ENCODE results near the gene ADAMTS1. TPM values are rescaled to one million over a fixed set of nuclear protein-coding genes. Genes with fewer than 3 reads are reported as not detected.

ADAMTS1 gene
- total and polyA plus RNA-seq, 4 donors, result 39.3 to 750 (median 324) TPM

DNA sequence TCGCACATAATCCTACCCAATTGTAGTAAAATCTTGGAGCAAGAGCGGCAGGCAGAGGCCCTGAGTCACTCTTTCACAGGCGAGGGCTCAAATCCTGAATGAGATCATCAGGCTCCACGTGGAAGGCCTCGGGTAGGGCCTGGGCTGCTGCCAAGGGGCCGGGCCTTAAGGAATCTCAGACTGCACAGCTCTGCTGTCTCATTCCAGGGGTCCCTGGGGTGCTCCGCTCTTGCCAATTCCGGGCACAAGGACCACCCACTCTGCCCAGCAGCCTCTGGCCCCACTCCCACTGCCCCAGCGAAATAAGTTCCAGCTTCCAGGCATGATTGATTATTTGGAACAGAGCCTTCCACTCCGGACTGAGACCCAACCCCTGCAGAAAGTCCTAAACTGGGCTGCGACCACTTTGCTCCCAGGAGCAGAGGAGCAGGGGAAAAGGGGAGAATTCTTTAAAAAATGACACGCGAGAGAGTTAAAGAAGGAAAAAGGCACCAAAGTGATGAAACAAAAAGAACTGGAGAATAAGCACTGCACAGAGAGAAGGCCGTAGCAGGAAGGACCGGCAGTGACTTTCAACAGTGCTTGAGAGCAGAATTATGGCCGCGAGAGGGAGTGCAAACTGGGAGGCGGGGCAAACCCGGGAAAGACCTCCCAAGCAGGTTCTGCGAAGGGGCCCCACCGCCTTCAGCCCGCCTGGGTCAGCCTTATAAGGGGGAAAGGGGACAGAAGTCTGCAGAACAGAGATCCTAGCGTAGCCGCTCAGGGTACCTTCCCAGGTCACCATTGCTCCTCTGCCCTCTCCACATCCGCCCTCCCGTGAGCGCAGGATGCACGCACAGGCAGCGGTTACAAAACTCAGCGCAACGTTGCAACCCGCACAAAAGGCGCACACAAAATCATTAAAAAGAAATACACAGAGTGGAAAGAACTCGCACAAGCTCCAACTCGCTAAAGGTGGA lies 2.0 kb downstream of the ADAMTS1 start:
- Histone ChIP-seq H3K4me1 (ENCODE audit: control insufficient read depth in 1 of 2, insufficient read depth in 2 of 2, low read length in 2 of 2) (no peaks in the 10 kb centered on the region), H3K9me3 (ENCODE audit: control insufficient read depth, low read length) (no peaks in the 10 kb centered on the region), H3K4me3 (ENCODE audit: low read length in 2 of 2) (peak overlapping the region; percentile 88 to 93), H3K27ac (ENCODE audit: low read depth in 1 of 2, low read length in 2 of 2) (peak overlapping the region in 1 of 2 donors; percentile 87), H3K27me3 (ENCODE audit: control insufficient read depth in 1 of 2, insufficient read depth in 2 of 2, low read length in 1 of 2) (no peaks in the 10 kb centered on the region), H3K36me3 (ENCODE audit: control insufficient read depth in 1 of 2, insufficient read depth in 2 of 2, low read length in 1 of 2) (peaks cover 2 to 6% of the 10 kb centered on the region in 2 donors)
- ATAC-seq (ENCODE audit: low FRiP score), result peak; percentile 75
- peak; percentile 95 to 97 for DNase-seq
- WGBS, 2 donors, result 1% methylated on average over 35 of the region's 35 CpGs
- intact Hi-C loops (cut with DNase I), result loop anchor here (5.0 to 10.0 kb wide), 3 partner anchors 61 to 1792 kb away; no protein-coding TSS in a partner anchor

DNA sequence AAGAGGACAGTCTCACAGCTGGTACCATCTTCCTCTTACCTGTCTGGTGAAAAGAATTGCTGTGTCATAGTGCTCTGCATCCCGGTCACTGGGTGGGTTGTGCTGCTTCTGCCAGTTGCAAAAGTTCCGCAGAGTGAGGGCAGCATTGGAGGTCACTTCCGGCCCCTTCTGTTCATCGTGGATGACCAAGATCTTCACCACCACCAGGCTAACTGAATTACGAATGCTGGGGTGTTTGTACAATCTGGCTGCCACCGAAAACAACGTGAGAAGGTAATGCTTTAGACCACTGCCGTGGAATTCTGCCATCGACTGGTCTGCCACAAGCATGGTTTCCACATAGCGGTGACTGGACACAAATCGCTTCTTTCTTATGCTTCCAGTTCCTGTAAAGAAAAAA lies 2.9 kb downstream of the ADAMTS1 start:
- Histone ChIP-seq H3K27ac (ENCODE audit: low read depth in 1 of 2, low read length in 2 of 2) (peak overlapping the region in 1 of 2 donors; percentile 68), H3K36me3 (ENCODE audit: control insufficient read depth in 1 of 2, insufficient read depth in 2 of 2, low read length in 1 of 2) (peaks cover 2 to 12% of the 10 kb centered on the region in 2 donors), H3K4me1 (ENCODE audit: control insufficient read depth in 1 of 2, insufficient read depth in 2 of 2, low read length in 2 of 2) (no peaks in the 10 kb centered on the region), H3K9me3 (ENCODE audit: control insufficient read depth, low read length) (no peaks in the 10 kb centered on the region), H3K27me3 (ENCODE audit: control insufficient read depth in 1 of 2, insufficient read depth in 2 of 2, low read length in 1 of 2) (no peaks in the 10 kb centered on the region), H3K4me3 (ENCODE audit: low read length in 2 of 2) (peak overlapping the region; percentile 82 to 93)
- ATAC-seq (ENCODE audit: low FRiP score), result no peak
- DNase-seq, result no peak
- WGBS, 2 donors, result 20 to 22% methylated on average over 11 of the region's 11 CpGs
- intact Hi-C loops (cut with DNase I), result loop anchor here (5.0 to 10.0 kb wide), 3 partner anchors 60 to 1793 kb away; no protein-coding TSS in a partner anchor

DNA sequence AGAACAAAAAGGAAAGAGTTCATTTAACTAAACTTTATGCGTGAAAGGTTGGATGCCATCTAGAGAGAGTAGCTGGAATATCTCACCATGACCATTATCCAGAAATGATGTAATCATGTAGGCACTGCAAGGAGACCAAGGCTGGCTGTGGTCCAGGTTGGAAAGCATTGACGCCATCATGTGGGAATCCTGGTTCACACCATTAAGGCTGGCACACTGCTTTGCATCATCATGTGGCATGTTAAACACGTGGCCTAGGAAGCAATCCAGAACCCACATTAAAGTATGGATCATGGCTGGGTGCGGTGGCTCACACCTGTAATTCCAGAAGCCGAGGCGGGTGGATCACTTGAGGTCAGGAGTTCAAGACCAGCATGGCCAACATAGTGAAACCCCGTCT lies 4.3 kb downstream of the ADAMTS1 start:
- peak; percentile 87 to 92 for DNase-seq
- H3K4me1 ChIP-seq (ENCODE audit: control insufficient read depth in 1 of 2, insufficient read depth in 2 of 2, low read length in 2 of 2), result no peaks in the 10 kb centered on the region
- H3K36me3 ChIP-seq (ENCODE audit: control insufficient read depth in 1 of 2, insufficient read depth in 2 of 2, low read length in 1 of 2), result peaks cover 3 to 12% of the 10 kb centered on the region in 2 donors
- H3K9me3 ChIP-seq (ENCODE audit: control insufficient read depth, low read length), result no peaks in the 10 kb centered on the region
- peak overlapping the region in 1 of 2 donors; percentile 73 for H3K27ac ChIP-seq (ENCODE audit: low read depth in 1 of 2, low read length in 2 of 2)
- WGBS, 2 donors, result 25 to 30% methylated on average over 7 of the region's 7 CpGs
- H3K27me3 ChIP-seq (ENCODE audit: control insufficient read depth in 1 of 2, insufficient read depth in 2 of 2, low read length in 1 of 2), result no peaks in the 10 kb centered on the region
- intact Hi-C loops (cut with DNase I), result loop anchor here (5.0 to 10.0 kb wide), 3 partner anchors 59 to 1794 kb away; no protein-coding TSS in a partner anchor
- no peak overlapping the region for H3K4me3 ChIP-seq (ENCODE audit: low read length in 2 of 2)
- ATAC-seq (ENCODE audit: low FRiP score), result no peak

DNA sequence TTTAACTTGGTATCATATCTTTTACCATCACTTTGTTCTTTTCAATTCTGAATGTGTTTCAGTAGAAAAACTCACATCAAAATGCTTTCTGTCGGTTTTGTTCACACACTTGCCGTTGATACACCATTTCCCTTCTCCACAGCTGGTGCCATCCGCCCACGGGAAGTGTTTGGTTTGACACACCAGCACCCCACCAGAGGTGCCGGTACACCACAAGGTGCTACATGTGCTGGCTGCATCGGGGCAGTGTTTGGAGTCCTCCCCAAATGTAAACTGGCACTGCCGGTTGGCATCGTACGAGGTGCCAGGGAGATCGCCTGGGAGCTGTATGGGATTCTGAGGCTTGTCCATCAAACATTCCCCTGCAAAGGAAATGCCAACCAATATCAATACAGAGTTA lies 5.0 kb downstream of the ADAMTS1 start:
- intact Hi-C loops (cut with DNase I), result loop anchor here (5.0 to 10.0 kb wide), 3 partner anchors 58 to 1795 kb away; no protein-coding TSS in a partner anchor
- ATAC-seq (ENCODE audit: low FRiP score), result no peak
- H3K36me3 ChIP-seq (ENCODE audit: control insufficient read depth in 1 of 2, insufficient read depth in 2 of 2, low read length in 1 of 2), result peaks cover 3 to 12% of the 10 kb centered on the region in 2 donors

DNA sequence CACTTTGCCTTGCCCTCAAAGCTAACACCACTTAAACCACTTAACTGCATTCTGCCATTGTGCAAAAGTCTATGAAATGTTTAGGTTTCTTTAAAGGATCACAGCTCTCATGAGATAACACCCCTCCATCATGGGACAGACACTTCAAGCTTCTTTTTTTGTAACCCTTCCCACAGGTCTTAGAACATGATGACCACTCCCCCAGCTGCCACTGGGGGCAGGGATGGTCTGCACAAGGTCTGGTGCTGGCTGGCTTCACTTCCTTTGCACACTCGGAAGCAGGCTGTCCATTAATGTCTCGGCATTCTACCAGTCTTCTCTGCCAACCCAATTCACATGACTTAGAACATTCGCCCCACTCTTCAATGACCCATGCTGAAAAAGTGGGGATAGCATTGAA lies 7.7 kb downstream of the ADAMTS1 start:
- no peak for ATAC-seq (ENCODE audit: low FRiP score)
- no peak overlapping the region for H3K4me3 ChIP-seq (ENCODE audit: low read length in 2 of 2)
- WGBS, 2 donors, result 32 to 44% methylated on average over 3 of the region's 3 CpGs
- no peak overlapping the region for H3K27ac ChIP-seq (ENCODE audit: low read depth in 1 of 2, low read length in 2 of 2)
- H3K36me3 ChIP-seq (ENCODE audit: control insufficient read depth in 1 of 2, insufficient read depth in 2 of 2, low read length in 1 of 2), result peaks cover 3 to 12% of the 10 kb centered on the region in 2 donors
- H3K27me3 ChIP-seq (ENCODE audit: control insufficient read depth in 1 of 2, insufficient read depth in 2 of 2, low read length in 1 of 2), result no peaks in the 10 kb centered on the region
- no peaks in the 10 kb centered on the region for H3K4me1 ChIP-seq (ENCODE audit: control insufficient read depth in 1 of 2, insufficient read depth in 2 of 2, low read length in 2 of 2)
- no peak for DNase-seq
- H3K9me3 ChIP-seq (ENCODE audit: control insufficient read depth, low read length), result no peaks in the 10 kb centered on the region
- intact Hi-C loops (cut with DNase I), result loop anchor here (2.0 to 10.0 kb wide), 3 partner anchors 40 to 1103 kb away; partner anchors contain the start of genes ATP5PF (in 1 of the 2) and GABPA (in 1 of the 2)

More for the DNA sequence above, 5.0 kb downstream of the ADAMTS1 start:
- DNase-seq, result peak in 1 of 2 donors; percentile 71
- Histone ChIP-seq H3K27ac (ENCODE audit: low read depth in 1 of 2, low read length in 2 of 2) (peak overlapping the region in 1 of 2 donors; percentile 46), H3K27me3 (ENCODE audit: control insufficient read depth in 1 of 2, insufficient read depth in 2 of 2, low read length in 1 of 2) (no peaks in the 10 kb centered on the region), H3K9me3 (ENCODE audit: control insufficient read depth, low read length) (no peaks in the 10 kb centered on the region), H3K4me3 (ENCODE audit: low read length in 2 of 2) (peak overlapping the region in 1 of 2 donors; percentile 6), H3K4me1 (ENCODE audit: control insufficient read depth in 1 of 2, insufficient read depth in 2 of 2, low read length in 2 of 2) (no peaks in the 10 kb centered on the region)
- 33 to 41% methylated on average over 10 of the region's 10 CpGs for WGBS, 2 donors

DNA sequence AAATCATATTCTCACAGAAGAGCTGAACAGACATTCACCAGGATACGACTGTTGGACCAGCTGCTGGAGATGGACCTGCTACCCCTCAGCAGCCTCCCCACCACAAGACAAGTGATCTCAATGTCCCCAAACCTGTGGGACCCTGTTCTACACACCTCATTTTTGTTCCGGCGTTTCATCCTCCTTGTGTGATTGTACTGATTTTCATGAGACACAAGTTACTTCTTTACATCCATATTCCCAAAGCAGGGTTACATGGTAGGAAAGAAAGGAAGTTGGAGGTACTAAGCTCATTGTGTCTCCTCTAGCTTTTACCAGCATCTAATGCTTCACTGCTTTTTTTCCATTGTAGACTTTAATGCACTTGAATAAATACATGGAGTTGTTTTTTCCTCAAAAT lies 8.7 kb downstream of the ADAMTS1 start:
- H3K36me3 ChIP-seq (ENCODE audit: control insufficient read depth in 1 of 2, insufficient read depth in 2 of 2, low read length in 1 of 2), result peaks cover 3 to 9% of the 10 kb centered on the region in 2 donors
- H3K27me3 ChIP-seq (ENCODE audit: control insufficient read depth in 1 of 2, insufficient read depth in 2 of 2, low read length in 1 of 2), result no peaks in the 10 kb centered on the region
- DNase-seq (no peak), ATAC-seq (ENCODE audit: low FRiP score) (no peak)
- no peak overlapping the region for H3K4me3 ChIP-seq (ENCODE audit: low read length in 2 of 2)
- intact Hi-C loops (cut with DNase I), result loop anchor here (2.0 to 10.0 kb wide), 3 partner anchors 39 to 1102 kb away; partner anchors contain the start of genes ATP5PF (in 1 of the 2) and GABPA (in 1 of the 2)
- no peaks in the 10 kb centered on the region for H3K9me3 ChIP-seq (ENCODE audit: control insufficient read depth, low read length)
- peak overlapping the region in 1 of 2 donors; percentile 28 for H3K27ac ChIP-seq (ENCODE audit: low read depth in 1 of 2, low read length in 2 of 2)
- H3K4me1 ChIP-seq (ENCODE audit: control insufficient read depth in 1 of 2, insufficient read depth in 2 of 2, low read length in 2 of 2), result no peaks in the 10 kb centered on the region
- 66 to 83% methylated on average over 3 of the region's 3 CpGs for WGBS, 2 donors

DNA sequence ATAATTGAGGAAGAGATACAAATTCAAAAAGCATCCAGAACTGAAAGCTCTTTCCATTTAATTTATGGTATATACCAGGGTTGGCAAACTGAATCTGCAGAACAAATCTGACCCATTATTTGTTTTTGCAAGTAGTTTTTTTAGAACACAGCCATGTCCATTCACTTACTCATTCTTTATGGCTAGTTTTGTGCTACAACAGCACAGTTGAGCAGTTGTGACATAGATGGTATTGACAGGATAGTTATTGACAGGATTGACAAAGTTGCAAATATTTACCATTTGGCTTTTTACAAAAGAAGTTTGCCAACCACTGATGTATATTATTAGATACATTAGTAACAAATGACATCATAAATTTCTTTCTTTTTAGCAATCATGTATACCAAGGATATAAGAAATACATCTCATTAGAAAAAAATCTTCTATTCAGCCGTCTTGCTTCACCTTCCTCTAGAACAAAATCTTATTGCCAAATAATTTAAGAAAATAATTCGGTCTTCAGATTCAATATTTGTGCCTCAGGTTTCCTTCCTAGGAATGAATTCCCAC lies 9.4 kb downstream of the ADAMTS1 start:
- WGBS, 2 donors, result 44 to 60% methylated on average over 2 of the region's 2 CpGs
- Histone ChIP-seq H3K36me3 (ENCODE audit: control insufficient read depth in 1 of 2, insufficient read depth in 2 of 2, low read length in 1 of 2) (peaks cover 3 to 9% of the 10 kb centered on the region in 2 donors), H3K27me3 (ENCODE audit: control insufficient read depth in 1 of 2, insufficient read depth in 2 of 2, low read length in 1 of 2) (no peaks in the 10 kb centered on the region), H3K4me1 (ENCODE audit: control insufficient read depth in 1 of 2, insufficient read depth in 2 of 2, low read length in 2 of 2) (no peaks in the 10 kb centered on the region), H3K27ac (ENCODE audit: low read depth in 1 of 2, low read length in 2 of 2) (no peak overlapping the region), H3K4me3 (ENCODE audit: low read length in 2 of 2) (no peak overlapping the region), H3K9me3 (ENCODE audit: control insufficient read depth, low read length) (no peaks in the 10 kb centered on the region)
- ATAC-seq (ENCODE audit: low FRiP score), result no peak
- no peak for DNase-seq
- intact Hi-C loops (cut with DNase I), result loop anchor here (2.0 to 10.0 kb wide), 3 partner anchors 38 to 1101 kb away; partner anchors contain the start of genes ATP5PF (in 1 of the 2) and GABPA (in 1 of the 2)

DNA sequence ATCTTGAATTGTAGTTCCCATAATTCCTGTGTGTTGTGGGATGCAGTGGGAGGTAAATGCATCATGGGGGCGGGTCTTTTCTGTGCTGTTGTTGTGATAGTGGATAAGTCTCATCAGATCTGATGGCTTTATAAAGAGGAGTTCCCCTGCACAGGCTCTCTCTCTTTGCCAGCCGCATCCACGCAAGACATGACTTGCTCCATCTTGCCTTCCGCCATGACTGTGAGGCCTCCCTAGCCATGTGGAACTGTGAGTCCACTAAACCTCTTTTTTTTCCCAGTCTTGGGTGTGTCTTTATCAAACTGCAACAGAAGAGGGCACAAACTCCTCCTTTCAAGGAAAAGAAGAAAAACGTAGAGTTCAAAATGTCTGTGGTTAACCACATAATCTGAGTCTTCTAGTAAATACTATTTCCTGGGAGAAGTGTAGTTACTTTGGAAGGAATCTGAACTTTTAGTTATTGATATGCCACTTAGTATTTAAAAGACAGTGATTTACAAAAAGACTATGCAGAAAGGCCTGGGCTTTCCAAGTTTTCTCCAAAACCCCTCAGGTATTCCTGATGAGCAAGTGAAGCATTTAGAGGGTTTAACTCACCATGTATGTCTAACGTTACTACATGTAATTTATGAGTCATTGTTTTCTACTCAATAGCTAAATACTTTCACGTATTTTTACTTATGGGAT lies 10.0 kb downstream of the ADAMTS1 start:
- DNase-seq, result peak in 1 of 2 donors; percentile 72

More for the DNA sequence above, 10.0 kb downstream of the ADAMTS1 start:
- ATAC-seq (ENCODE audit: low FRiP score), result peak; percentile 25
- intact Hi-C loops (cut with DNase I), result loop anchor here (5.0 to 10.0 kb wide), 2 partner anchors 38 to 1100 kb away; partner anchors contain the start of genes ATP5PF (in 1 of the 2) and GABPA (in 1 of the 2)
- H3K4me1 ChIP-seq (ENCODE audit: control insufficient read depth in 1 of 2, insufficient read depth in 2 of 2, low read length in 2 of 2), result no peaks in the 10 kb centered on the region
- H3K27me3 ChIP-seq (ENCODE audit: control insufficient read depth in 1 of 2, insufficient read depth in 2 of 2, low read length in 1 of 2), result no peaks in the 10 kb centered on the region
- no peaks in the 10 kb centered on the region for H3K9me3 ChIP-seq (ENCODE audit: control insufficient read depth, low read length)
- H3K36me3 ChIP-seq (ENCODE audit: control insufficient read depth in 1 of 2, insufficient read depth in 2 of 2, low read length in 1 of 2), result peaks cover 3 to 7% of the 10 kb centered on the region in 2 donors
- H3K27ac ChIP-seq (ENCODE audit: low read depth in 1 of 2, low read length in 2 of 2), result no peak overlapping the region
- H3K4me3 ChIP-seq (ENCODE audit: low read length in 2 of 2), result no peak overlapping the region
- WGBS, 2 donors, result 74% methylated on average over 7 of the region's 7 CpGs
